CD4-positive, alpha-beta T cell (primary cell): Measurements from ENCODE around the gene SDC1. TPM values are rescaled to one million over a fixed set of nuclear protein-coding genes. Genes with fewer than 3 reads are reported as not detected.
A peak's percentile ranks its signal among the peaks of the same experiment; 100 is the strongest.

Source experiments
- ATAC-seq: fragments of 200-7000 bp; cut with Tn5 transposase; one replicate; pipeline ENCODE4 v1.10.0; 2022; ENCODE audit warnings: mild to moderate bottlenecking; ENCODE audit not compliant: poor library complexity
- CTCF ChIA-PET: fragments of 350-600 bp; sonication (Branson Sonifier 250); formaldehyde crosslinking; loops from one replicate; lab custom pipeline; 2021; ENCODE audit warnings: antibody characterized with exemption, inconsistent platforms; lab: Charles Lee
- POLR2A ChIA-PET: fragments of 350-600 bp; sonication (Branson Sonifier 250); formaldehyde crosslinking; loops from one replicate; lab custom pipeline; 2021; ENCODE audit warnings: antibody characterized with exemption, inconsistent platforms; lab: Charles Lee
- DNase-seq, 14 experiments: peaks; one replicate each; pipeline ENCODE4 v3.0.0-alpha.2; 2013 to 2020; ENCODE audit warnings: mixed read lengths in 2 of 14
- H3K27ac ChIP-seq, 2 donors: one replicate each; pipeline versions ENCODE4 v1.5.1 to v1.7.0; 2013; ENCODE audit warnings: low read length in 2 of 2, low read depth in 1 of 2, mild to moderate bottlenecking in 1 of 2
- H3K27me3 ChIP-seq, 2 experiments: 1 replicate in 1 of 2; 2 replicates in 1 of 2; pipeline versions ENCODE4 v1.6.1 to v1.7.0; 2013; ENCODE audit warnings: low read length in 2 of 2, control low read depth in 1 of 2, mild to moderate bottlenecking in 1 of 2, moderate library complexity in 1 of 2; ENCODE audit not compliant: insufficient read depth in 2 of 2, control insufficient read depth in 1 of 2
- H3K36me3 ChIP-seq: one replicate; pipeline ENCODE4 v1.6.1; 2013; ENCODE audit warnings: low read length, control low read depth; ENCODE audit not compliant: insufficient read depth
- H3K4me1 ChIP-seq: one replicate; pipeline ENCODE4 v1.6.1; 2013; ENCODE audit warnings: low read length, control low read depth; ENCODE audit not compliant: insufficient read depth
- H3K4me3 ChIP-seq: one replicate; pipeline ENCODE4 v1.5.1; 2013; ENCODE audit warnings: mild to moderate bottlenecking, low read length, moderate library complexity
- H3K9me3 ChIP-seq, 2 experiments: 1 replicate in 1 of 2; 2 replicates in 1 of 2; pipeline versions ENCODE4 v1.6.1 to v1.7.0; 2013; ENCODE audit warnings: low read length in 2 of 2, mild to moderate bottlenecking in 2 of 2, control low read depth in 1 of 2, moderate library complexity in 1 of 2; ENCODE audit not compliant: control insufficient read depth in 1 of 2, insufficient read depth in 1 of 2
- H3K27ac Mint-ChIP-seq: one replicate; pipeline ENCODE4 v1.8.0; 2020; ENCODE audit warnings: mixed read lengths
- H3K27me3 Mint-ChIP-seq: one replicate; pipeline ENCODE4 v1.8.0; 2021; ENCODE audit warnings: mixed read lengths
- H3K36me3 Mint-ChIP-seq: one replicate; pipeline ENCODE4 v1.8.0; 2021; ENCODE audit warnings: low read depth, mixed read lengths
- H3K4me1 Mint-ChIP-seq: one replicate; pipeline ENCODE4 v1.8.0; 2021; ENCODE audit warnings: low read depth, mixed read lengths
- H3K4me3 Mint-ChIP-seq: one replicate; pipeline ENCODE4 v1.8.0; 2020; ENCODE audit warnings: mild to moderate bottlenecking, mixed read lengths
- H3K9me3 Mint-ChIP-seq: one replicate; pipeline ENCODE4 v1.8.0; 2020; ENCODE audit warnings: mixed read lengths
- CTCF ChIP-seq: fragments of 200-600 bp; IDR thresholded peaks from one replicate; pipeline ENCODE4 v1.8.0; 2022; ENCODE audit warnings: antibody characterized with exemption, mild to moderate bottlenecking
- intact Hi-C, 2 experiments: fragments of 100-400 bp; cut with DNase I in 1 of 2; cut with micrococcal nuclease in 1 of 2; formaldehyde crosslinking; loops; one replicate each; pipeline versions ENCODE4 v1.15.1 to v1.9.0; 2023 to 2025; cut with DNase I, micrococcal nuclease
- total RNA-seq, 174 experiments: library from RNA in 2 of 174; stranded (reverse) in 2 of 174; gene quantifications; one replicate each; pipeline ENCODE4 v1.2.3 and lab custom pipeline; 2021 to 2026

Gene SDC1
- total RNA-seq, 2 experiments from 2014 or later, result not detected

DNA sequence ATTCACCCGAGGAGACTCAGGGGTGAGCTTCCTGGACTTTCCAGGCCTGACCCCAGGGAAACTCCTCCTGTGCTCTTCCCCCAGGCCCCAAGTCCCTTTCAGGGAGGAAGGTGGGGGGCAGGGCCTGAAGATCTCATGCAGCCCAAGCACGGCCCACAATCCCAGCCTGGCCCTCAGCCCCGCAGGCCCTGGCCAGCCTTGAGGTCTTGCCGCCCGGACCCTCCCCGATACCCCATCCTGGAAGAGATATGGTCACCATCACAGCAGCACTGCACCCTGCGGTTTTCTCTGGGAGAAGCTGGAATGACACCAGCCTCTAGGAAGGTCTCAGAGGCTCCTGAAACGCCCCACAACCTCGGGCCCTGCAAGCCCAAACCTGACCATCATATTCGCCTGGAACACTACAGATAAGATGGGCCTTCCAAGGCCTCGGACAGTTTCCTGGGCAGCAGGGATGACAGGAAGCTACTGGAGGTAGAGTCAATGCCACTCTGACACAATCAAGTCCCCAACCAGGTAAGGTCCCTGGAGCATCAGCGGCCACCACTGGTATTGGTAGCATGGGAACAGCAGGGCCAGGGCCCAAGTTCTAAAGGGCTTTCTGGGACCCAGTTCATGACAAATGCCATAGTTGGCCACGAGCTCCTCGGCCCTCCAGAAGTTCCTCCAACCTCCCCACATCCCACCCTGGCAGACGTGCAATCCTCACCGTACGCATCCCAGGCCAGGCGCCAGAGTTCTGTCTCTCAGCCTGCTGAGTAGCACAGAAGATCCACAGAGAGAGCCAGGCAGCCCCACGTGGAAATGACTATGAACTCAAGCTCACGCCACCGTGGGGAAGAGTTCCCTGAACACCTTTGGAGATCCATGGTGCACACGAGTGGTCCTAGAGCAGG lies 8.6 kb downstream of the SDC1 start:
- Mint-ChIP-seq H3K27me3 (peaks cover 16% of the 10 kb centered on the region), H3K4me1 (no peaks in the 10 kb centered on the region), H3K27ac (no peak overlapping the region), H3K36me3 (no peaks in the 10 kb centered on the region), H3K9me3 (no peaks in the 10 kb centered on the region), H3K4me3 (no peak overlapping the region)
- ChIA-PET POLR2A (no interaction called here), CTCF (no interaction called here)
- no peaks in the 10 kb centered on the region for H3K4me1 ChIP-seq
- DNase-seq (no peak), ATAC-seq (no peak)
- peaks cover 5% of the 10 kb centered on the region in 2 experiments for H3K27me3 ChIP-seq
- no peak overlapping the region for H3K27ac ChIP-seq
- no peak overlapping the region for H3K4me3 ChIP-seq
- no peaks in the 10 kb centered on the region for H3K36me3 ChIP-seq
- no peak for TF ChIP-seq CTCF
- H3K9me3 ChIP-seq, result peaks cover 0 to 3% of the 10 kb centered on the region in 2 experiments
- intact Hi-C loops, result no loop called here

- Mint-ChIP-seq H3K36me3 (no peaks in the 10 kb centered on the region), H3K27me3 (peaks cover 6% of the 10 kb centered on the region), H3K4me1 (no peaks in the 10 kb centered on the region), H3K4me3 (no peak overlapping the region), H3K9me3 (no peaks in the 10 kb centered on the region), H3K27ac (no peak overlapping the region)
- no peak for ATAC-seq
- intact Hi-C loops, result no loop called here
- POLR2A ChIA-PET, result no interaction called here
- H3K4me1 ChIP-seq, result no peaks in the 10 kb centered on the region
- H3K36me3 ChIP-seq, result no peaks in the 10 kb centered on the region
- peaks cover 0 to 3% of the 10 kb centered on the region in 2 experiments for H3K9me3 ChIP-seq
- CTCF ChIA-PET, result no interaction called here
- no peak overlapping the region for H3K27ac ChIP-seq
- H3K27me3 ChIP-seq, result peaks cover 0 to 5% of the 10 kb centered on the region in 2 experiments
- no peak overlapping the region for H3K4me3 ChIP-seq
- peak in 1 of 14 experiments; percentile 28 for DNase-seq
- TF ChIP-seq CTCF, result no peak
Measured at GRCh38 chr2:20215183-20216040, 9.5 kb downstream of the SDC1 start.

GRCh38 chr2:20214566-20215182 lies 10.3 kb downstream of the SDC1 start:
- POLR2A ChIA-PET, result no interaction called here
- H3K27ac ChIP-seq, result no peak overlapping the region
- DNase-seq, result no peak
- H3K36me3 ChIP-seq, result no peaks in the 10 kb centered on the region
- intact Hi-C loops, result no loop called here
- peaks cover 0 to 3% of the 10 kb centered on the region in 2 experiments for H3K9me3 ChIP-seq
- no peak for ATAC-seq
- no peak overlapping the region for H3K4me3 ChIP-seq
- Mint-ChIP-seq H3K27me3 (no peaks in the 10 kb centered on the region), H3K4me3 (no peak overlapping the region), H3K9me3 (no peaks in the 10 kb centered on the region), H3K36me3 (no peaks in the 10 kb centered on the region), H3K27ac (no peak overlapping the region), H3K4me1 (no peaks in the 10 kb centered on the region)
- no peak for TF ChIP-seq CTCF
- peaks cover 0 to 5% of the 10 kb centered on the region in 2 experiments for H3K27me3 ChIP-seq
- H3K4me1 ChIP-seq, result no peaks in the 10 kb centered on the region
- CTCF ChIA-PET, result no interaction called here
